Activated CD4-positive, alpha-beta T cell treated with anti-CD3 and anti-CD28 coated beads for 4 hours (primary cell): ENCODE data around the gene PATJ.
A peak's percentile ranks its signal among the peaks of the same experiment; 100 is the strongest.

Source experiments
- DNase-seq, 2 donors: peaks; one replicate each; pipeline ENCODE4 v3.0.0-alpha.2; 2020

The PATJ gene

DNA sequence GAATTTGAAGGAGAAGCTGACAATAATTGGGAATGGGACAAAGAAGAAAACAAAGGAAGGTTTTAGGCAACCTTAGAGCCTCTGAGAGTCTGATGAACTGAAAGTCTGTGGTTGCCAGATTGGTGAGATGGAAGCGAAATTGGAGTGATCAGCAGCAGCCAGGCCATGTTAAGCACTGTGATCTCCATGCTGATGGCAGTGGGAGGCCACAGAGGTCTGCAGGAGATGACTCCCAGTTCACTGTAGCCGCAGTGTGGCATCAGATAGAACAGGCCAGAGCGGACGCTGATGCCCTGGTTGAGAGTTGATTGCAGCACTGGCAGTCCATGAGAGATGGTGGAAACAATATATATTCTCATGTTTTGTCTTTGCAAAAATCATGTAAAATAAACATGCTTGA lies 314.9 kb downstream of the PATJ start:
- DNase-seq: no peak

DNA sequence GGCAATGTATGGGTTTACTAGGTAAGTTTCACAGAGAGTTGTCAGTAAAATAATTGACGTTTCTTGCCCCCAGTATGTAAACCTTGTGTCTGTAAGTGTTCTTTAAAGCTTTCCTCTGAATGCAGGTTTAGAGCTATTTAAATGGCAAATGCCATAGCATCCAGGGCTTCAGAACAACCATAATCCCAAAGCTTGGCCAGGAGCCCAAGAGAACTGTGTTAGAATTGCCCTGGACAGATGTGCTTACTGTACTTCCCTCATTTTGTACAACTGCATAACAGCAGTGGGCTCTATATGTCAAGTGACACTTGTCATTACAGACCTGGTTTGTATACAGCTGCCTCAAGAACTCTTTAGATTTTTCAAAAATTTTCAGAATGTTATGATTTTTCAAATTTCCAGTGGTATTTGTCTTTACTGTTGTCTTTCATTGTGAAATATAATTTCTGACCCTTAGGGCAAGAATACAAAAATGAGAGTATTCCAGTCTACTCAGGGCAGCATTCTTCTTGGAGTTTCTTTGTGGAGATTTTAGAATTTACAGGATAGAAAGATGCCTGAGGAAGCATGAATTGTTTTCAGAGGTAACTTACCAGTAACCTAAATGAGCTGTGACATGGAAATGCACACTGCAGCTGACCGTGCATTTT lies 315.5 kb downstream of the PATJ start:
- DNase-seq: no peak

DNA sequence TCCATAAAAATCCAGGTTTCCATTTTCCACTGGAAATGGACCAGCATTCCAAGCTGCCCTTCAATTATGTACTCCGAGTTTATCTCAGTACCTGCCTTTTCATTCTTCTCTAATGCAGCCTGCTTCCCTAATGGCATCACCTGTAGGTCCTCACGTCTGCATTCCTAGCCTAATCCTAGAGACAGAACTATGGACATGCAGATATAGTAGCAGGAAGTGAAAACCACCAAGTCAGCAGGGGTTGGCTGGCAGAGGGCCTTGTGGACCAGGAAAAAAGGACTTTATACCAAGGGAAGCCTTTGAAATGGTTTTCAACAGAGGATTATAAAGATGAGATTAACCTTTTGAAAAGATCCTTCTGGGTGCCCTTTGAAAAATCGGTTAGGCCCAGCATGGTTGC lies 316.7 kb downstream of the PATJ start:
- DNase-seq: no peak

DNA sequence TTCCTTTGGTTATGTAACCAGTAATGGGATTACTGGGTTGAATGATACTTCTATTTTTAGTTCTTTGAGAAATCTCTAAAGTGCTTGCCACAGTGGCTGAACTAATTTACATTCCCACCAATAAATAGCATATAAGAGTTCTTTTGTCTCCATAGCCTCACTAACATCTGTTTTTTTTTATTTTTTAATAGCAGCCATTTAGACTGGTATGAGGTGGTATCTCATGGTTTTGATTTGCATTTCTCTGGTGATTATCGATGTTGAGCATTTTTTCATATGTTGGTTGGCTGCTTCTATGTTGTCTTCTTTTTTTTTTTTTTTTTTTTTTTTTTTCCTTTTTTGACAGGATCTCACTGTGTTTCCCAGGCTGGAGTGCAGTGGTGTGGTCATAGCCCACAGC lies 319.8 kb downstream of the PATJ start:
- DNase-seq: no peak

DNA sequence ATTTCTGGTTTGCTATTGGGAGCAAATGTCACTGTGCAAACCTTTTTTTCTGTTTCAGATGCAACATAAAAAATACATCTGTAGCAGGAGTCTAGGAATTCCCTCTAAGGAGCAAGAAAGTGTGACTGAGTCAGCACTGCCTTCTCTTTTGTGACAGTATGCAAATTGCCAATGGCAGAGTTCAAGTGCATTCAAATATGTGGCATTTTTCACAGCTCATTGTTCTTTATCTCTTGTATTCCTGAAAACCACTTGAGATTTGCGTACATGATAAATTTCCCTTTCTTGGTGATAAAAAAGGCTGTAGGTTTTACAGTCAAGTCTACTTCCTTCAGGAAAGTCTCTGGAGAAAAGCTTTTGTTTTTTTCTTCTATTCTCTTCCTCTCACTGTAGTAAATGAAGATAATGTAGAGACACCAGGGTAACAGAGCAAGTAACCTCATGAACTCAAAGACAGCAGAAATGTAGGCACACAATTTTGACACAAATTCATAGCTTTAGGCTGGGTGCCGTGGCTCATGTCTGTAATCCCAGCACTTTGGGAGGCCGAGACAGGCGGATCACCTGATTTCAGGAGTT lies 322.6 kb downstream of the PATJ start:
- no peak for DNase-seq

DNA sequence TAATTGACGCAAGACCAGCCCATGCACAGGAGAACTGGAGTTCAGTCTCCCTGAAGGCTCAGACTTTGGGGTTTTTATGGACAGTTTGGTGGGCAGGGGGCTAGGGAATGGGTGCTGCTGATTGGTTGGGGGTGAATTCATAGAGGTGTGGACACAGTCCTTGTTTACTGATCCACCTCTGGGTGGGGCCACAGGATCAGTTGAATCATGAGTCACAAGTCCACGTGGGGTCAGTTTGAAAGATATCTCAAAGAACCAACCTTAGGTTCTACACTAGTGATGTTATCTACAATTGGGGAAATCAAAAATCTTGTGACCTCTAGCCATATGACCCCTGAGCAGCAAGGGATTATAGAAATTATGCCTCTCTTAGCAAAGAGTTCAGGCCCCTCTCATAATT lies 324.4 kb downstream of the PATJ start:
- no peak for DNase-seq

DNA sequence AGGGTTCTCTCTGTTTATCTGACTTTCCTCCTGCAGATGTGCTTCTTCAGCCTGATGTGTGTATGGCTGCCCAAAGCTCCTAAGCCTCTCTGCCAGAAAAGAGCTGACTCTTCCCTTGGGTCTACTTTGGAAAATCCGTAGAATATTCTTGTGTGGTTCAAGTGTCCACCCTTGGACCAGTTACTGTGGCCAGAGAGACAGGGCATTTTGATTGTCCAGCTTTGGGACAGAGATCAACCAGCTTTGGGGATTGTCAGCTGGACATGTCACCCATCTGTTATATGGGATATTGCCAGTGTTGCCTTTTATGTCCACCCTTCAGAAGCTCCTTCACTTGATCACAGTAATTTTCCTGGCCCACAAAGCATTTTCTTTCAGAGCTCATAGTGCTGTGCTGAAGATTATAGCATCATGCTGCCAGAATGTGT lies 326.1 kb downstream of the PATJ start:
- DNase-seq: no peak

DNA sequence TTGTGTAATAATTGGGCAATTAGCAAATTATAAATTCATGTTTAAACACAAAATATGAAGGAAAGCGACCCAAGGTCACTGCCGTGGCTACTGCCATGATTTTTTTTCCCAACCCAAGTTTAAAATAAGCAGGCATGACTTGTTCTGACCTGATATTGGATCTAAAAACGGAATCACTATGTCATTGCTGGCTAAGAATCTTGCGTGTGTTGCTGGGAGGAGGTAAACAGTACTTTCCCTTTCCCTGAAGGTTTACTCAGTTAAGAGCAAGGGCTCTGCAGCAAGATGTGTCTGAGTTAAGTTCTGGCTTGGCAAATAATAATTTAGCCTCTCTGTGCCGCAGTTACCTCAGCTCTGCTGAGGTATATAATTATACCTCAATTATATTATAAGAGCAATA lies 326.7 kb downstream of the PATJ start:
- DNase-seq: no peak

DNA sequence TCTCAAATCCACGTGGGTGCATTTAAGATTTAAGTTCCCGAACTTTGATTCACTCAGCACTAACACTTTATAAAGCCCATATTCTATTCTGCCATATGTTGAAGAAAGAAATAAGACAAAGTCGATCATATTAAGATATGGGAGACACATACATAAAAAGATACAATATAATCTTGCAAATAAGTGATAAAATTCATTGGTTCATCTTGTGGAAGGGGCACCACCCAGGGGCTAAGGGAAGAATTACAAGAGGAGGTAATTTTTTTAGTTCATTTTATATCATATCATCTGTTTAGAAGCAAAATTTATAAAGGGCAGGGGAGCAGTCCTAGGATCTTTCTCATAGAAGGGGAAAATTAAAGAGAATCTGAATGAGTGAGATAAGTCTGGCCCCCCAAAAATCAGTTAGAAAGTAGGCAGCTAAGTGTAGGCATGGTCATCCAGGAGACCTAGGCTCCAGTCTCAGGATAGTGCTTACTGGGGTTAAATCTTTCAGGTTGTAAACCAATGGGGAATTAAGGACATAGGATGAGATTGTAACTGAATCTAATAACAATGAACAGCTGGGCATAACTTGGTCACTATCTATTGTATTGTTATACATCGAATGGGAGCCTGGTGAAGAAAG lies 328.2 kb downstream of the PATJ start:
- no peak for DNase-seq

DNA sequence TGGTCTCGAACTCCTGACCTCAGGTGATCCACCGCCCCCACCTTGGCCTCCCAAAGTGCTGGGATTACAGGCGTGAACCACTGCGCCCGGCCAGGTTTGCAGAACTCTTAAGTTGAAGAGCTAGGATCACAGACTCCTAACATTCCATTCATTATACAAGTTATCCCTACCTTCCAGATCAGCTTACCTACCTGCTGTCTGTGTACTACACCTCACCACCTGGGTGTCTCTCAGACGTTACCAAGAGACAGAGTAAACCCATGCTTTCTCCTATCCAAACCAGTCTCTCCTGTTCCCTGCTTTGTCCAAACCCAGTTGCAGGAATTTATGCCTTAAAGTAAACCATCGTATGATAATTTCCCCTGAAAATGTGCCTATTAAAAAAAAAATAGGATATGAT lies 329.4 kb downstream of the PATJ start:
- no peak for DNase-seq

DNA sequence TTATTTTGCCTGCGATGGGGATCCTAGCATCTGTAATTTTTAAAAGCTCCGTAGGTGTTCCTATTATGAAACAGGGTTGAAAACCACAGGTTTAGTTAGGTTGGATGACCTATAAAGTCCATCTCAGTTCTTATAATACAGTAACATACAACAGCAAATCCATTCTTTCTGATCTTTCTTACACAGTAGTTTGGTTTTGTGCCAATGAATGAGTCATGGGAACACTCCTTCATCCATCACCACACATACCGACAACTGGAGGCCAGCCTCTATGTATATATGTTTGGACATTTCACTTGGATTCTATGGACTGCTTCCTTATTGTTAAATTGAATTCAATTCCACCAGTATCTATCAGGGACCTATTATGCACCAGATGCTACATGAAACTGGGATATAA lies 334.0 kb downstream of the PATJ start:
- DNase-seq: no peak

DNA sequence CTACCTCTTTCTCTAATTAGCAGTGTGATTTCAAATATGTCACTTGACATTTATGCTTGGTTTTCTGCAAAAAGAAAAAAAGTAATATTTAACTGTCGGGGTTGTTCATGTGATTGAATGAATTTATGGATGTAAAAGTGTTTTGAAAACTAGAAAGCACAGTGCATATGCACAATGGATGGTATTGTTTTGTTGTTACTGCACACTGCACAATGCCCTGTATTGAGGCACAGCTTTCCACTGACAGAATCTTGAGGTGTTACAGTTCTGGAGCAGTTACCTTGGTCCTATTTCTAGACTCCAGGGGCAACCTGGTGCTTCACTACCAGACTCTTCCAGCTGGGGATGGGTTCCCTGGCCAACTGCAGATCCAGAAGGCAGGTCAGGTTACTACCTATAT lies 335.5 kb downstream of the PATJ start:
- no peak for DNase-seq

DNA sequence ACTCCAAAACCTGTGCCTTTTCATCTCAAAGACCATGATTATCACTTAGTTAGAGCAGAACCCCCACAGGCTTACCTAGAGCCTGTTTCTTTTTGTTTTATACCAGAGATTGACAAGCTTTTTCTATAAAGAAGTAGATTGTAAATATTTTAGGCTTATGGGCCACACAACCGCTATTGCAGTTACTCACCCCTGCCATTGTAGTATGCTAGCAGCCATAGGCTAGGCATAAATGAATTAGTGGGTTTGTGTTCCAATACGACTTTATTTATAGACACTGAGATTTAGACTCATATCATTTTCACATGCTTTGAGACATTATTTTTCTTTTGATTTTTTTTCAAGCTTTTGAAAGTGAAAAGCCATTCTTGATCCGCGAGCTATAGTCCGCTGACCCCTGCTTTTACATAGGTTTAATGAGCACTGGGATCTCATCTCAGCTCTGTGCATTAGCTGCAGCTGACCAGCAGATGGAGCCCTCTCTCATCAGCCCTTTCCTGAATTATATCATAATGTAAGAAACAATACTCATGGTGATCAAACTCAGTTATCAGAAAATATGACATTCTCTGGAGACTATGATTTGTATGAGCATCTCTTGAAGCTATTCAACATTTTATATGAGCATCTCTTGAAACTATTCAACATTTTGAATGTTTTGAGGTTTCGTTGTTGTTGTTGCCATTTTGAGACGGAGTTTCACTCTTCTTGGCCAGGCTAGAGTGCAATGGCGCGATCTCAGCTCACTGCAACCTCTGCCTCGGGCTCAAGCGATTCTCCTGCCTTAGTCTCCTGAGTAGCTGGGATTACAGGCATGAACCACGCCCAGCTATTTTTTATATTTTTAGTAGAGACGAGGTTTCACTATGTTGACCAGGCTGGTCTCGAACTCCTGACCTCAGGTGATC lies 340.4 kb downstream of the PATJ start:
- DNase-seq: peak; percentile 9 to 27

DNA sequence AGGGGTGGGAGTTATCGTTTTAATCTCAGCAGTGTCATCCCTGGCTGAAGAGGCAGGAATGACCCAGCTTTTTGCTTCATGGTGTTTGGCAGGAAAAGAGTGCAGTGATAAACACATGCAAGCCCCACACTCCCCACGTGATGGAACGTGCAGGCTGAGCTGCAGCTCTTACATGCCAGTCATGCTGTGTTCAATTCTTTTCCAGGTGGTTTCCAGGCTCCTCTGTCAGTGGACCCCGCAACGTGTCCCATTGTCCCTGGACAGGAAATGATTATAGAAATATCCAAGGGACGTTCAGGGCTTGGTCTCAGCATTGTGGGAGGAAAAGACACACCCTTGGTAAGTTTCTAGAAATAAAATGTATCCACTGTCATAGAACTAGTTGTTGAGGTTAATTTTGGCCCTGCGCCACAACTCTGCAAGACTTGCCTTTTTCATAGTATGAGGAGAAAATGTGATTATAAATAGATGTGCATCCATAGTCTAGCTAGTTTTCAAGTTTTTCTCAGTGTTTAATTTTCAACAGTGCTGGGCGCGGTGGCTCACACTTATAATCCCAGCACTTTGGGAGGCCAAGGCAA lies 342.1 kb downstream of the PATJ start:
- no peak for DNase-seq

DNA sequence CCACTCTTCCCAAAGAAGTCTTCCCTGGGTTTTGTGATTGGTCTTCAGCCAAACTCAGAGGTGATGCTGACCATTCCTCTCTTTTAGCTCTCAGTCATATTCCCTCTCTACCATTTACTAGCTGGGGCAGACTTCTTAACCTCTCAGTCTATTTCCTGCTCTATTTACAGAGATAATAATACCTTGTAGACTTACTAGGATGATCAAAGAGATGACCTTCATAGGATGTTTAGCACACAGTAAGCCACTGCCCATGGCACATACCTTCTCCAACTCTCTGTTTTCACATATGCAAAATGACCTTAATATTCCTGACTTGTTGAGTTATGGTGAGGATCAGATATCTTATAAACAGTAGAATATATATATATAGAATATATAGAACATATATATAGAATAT lies 346.2 kb downstream of the PATJ start:
- DNase-seq: no peak

DNA sequence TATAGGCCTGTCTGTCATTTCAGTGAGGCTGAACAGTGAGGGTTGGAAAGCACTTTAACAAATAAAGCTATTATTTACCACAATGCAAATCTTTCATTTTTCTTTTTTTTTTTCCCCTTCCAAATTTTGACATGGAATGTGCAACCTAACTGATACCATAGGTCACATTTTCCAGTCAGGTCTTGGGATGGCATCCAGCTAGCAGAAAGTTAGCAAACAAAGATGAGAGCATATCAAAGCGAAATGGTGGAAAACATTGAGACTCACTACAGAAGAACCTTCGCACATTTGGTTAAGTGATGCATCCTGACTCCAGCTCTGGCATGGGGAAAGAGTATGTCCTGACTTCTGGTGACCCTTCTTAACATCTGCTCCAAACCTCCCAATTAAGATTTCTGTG lies 347.3 kb downstream of the PATJ start:
- no peak for DNase-seq

DNA sequence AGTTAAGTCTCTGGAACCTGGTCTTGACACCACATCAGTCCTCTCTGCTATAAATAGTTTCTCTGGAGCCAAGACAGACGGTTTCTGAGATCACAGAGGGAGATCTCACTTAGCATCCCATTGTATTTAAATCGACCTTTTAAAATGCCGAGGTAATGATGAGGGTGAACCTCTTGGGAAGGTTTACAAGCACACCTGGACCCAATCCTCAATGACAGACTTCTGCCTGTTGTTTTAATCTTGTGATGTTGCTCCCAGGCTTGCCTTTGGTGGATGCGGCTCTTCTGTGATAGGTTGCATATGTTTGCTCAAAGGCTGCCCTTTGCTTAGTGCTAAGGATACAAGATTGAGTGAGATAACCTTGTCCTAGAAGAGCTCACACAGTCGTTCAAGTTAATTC lies 347.7 kb downstream of the PATJ start:
- DNase-seq: no peak

DNA sequence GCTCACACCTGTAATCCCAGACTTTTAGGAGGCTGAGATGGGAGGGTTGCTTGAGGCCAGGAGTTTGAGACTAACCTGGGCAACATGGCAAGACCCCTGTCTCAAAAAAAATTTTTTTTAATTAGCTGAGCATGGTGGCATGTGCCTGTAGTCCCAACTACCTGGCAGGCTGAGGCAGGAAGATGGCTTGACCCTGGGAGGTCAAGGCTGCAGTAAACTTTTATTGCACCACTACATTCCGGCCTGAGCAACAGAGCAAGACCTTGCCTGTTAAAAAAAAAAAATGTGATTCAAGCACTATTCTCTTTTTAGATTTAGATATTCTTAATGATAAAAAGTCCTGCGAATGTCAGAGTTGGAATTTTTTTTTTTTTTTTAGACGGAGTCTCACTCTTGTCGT lies 349.8 kb downstream of the PATJ start:
- no peak for DNase-seq

DNA sequence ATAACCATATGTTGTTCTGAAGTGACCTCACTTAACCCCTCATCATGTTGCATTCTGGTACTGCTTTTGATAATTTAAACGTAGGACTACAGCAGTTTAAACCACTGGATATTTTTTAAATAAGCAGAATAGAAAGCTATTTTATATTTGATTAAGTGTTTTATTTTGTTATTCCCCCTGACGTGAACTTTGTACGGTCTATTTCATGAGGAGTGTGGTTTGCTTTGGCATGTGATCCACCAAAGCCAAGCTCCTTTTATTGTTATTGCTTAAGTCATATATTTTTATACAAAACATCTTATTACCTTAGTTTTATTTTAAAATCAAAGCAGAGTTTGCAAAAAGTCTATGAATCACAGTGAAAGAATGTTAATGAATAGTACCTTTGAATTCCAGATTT lies 351.0 kb downstream of the PATJ start:
- DNase-seq: no peak

DNA sequence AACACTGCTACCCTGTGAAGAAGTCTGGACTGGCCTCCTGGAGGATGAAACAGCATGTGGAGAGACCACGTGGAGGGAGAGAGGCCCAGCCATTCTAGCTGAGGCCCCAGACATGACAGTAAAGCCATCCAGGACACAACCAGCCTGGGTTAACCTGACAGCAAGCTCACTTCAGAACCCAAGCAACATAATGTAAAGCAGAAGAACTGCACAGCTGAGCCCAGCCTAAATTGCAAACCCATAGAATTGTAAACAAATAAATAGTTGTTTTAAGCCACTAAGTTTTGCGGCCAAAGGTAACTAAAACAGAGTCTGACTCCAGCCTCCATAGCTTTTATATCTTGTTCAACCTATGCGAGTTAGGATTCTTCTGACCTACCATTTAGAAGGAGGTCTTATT lies 355.2 kb downstream of the PATJ start:
- no peak for DNase-seq

DNA sequence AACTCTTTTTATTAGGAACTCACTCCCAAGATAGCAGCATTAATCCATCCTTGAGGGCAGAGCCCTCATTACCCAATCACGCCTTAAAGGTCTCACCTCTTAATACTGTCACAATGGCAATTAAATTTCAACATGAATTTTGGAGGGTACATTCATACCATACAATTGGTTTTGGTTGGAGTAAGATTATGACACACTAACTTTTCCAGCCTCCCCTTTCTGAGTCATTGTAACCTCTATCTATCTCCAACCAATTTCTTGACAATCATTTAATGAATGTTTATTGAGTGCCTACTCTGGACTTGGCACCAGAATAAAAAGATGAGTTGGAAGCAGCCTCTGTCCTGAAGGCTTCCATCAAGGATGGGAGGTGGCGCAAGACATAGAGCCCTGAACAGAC lies 358.2 kb downstream of the PATJ start:
- no peak for DNase-seq

DNA sequence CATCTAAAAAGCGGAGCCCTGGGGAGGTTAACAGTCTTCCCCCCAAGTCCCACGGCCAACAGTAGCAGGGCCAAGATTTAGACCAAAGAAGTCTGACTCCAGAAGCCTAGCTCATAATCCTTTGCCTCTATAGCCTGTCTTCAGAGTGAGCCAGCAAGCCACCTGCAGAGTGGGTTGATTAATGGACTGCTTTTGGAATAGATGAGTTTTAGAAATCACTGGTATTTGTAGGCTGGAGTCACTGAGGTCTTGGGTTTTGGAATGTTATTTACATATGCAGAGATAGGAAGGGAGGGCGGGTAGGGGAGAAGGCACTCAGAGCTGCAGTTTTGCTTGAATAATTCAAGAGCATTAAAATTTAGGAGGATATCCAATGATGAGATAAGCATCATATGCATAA lies 361.6 kb downstream of the PATJ start:
- no peak for DNase-seq

DNA sequence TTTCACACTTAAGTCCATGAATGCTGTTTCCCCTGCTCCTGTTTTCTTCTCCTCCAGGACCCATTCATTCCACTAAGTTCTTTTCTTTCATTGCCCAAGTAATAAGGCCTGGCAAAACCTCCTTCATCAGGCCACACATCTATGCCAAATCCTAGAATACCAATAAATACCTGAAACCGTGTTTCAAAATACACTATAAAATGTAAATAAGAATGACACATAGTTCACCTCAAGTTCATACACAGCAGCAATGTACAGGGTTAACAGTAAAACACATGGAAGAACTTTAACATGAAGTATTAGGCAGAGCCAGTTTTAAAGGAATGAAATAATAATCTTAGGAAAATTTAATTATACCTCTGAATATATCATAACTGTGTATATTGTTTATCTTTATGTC lies 365.6 kb downstream of the PATJ start:
- no peak for DNase-seq
